PC-9 (cell line): Measurements from ENCODE around the gene MAPKAP1. TPM values are rescaled to one million over a fixed set of nuclear protein-coding genes. Genes with fewer than 3 reads are reported as not detected.

Experiments used
- BruUV-seq: library from RNA; stranded (reverse); fragments of 400-500 nt; replicated peaks from 2 replicates; lab custom pipeline; 2021; lab: Mats Ljungman, UMichigan
- CTCF ChIA-PET: fragments of 300-600 bp; sonication (Branson Sonifier 250); formaldehyde crosslinking; loops from one replicate; lab custom pipeline; 2022; ENCODE audit warnings: antibody characterized with exemption; lab: Charles Lee
- POLR2A ChIA-PET: fragments of 300-600 bp; sonication (Branson Sonifier 250); formaldehyde crosslinking; loops from one replicate; lab custom pipeline; 2022; ENCODE audit warnings: antibody characterized with exemption; ENCODE audit not compliant: unreplicated experiment; lab: Charles Lee
- DNase-seq, 2 experiments: peaks; one replicate each; pipeline versions ENCODE4 v3.0.0 to v3.0.0-alpha.2; 2015 to 2022; ENCODE audit warnings: mixed read lengths in 1 of 2
- H2AFZ ChIP-seq: fragments of 200-600 bp; sonication (generic); 2 replicates; pipeline ENCODE4 v1.8.1; 2017; ENCODE audit warnings: antibody characterized with exemption
- H3F3A ChIP-seq: fragments of 200-600 bp; sonication (generic); 2 replicates; pipeline ENCODE4 v1.8.1; 2017; ENCODE audit warnings: antibody characterized with exemption, mild to moderate bottlenecking, low read depth; ENCODE audit not compliant: insufficient read depth
- H3K27ac ChIP-seq: fragments of 200-600 bp; sonication (generic); 2 replicates; pipeline ENCODE4 v1.6.1; 2016; ENCODE audit warnings: mixed run types
- H3K27me3 ChIP-seq: fragments of 200-600 bp; sonication (generic); 2 replicates; pipeline ENCODE4 v1.6.1; 2016; ENCODE audit warnings: low read depth, mixed run types; ENCODE audit not compliant: insufficient read depth
- H3K36me3 ChIP-seq: fragments of 200-600 bp; sonication (generic); 2 replicates; pipeline ENCODE4 v1.6.1; 2016; ENCODE audit warnings: low read depth, mixed run types
- H3K4me1 ChIP-seq: fragments of 200-600 bp; sonication (generic); replicated peaks from 2 replicates; pipeline ENCODE4 v1.6.1; 2016; ENCODE audit warnings: mixed run types; ENCODE audit not compliant: insufficient read depth
- H3K4me2 ChIP-seq: fragments of 200-600 bp; sonication (generic); 2 replicates; pipeline ENCODE4 v1.6.1; 2017; ENCODE audit warnings: mixed run types
- H3K4me3 ChIP-seq: fragments of 200-600 bp; sonication (generic); 2 replicates; pipeline ENCODE4 v1.6.1; 2016; ENCODE audit warnings: mixed run types
- H3K79me2 ChIP-seq: fragments of 200-600 bp; sonication (generic); 2 replicates; pipeline ENCODE4 v1.6.1; 2017; ENCODE audit warnings: low read depth, mixed run types
- H3K9me2 ChIP-seq: fragments of 200-600 bp; sonication (generic); 2 replicates; pipeline ENCODE4 v1.8.1; 2017; ENCODE audit warnings: mild to moderate bottlenecking; ENCODE audit not compliant: insufficient read depth
- H3K9me3 ChIP-seq: fragments of 200-600 bp; sonication (generic); 2 replicates; pipeline ENCODE4 v1.8.1; 2016; ENCODE audit warnings: low read depth; ENCODE audit not compliant: insufficient read depth
- H4K20me1 ChIP-seq: fragments of 200-600 bp; sonication (generic); 2 replicates; pipeline ENCODE4 v1.8.1; 2017; ENCODE audit not compliant: insufficient read depth
- EZH2 ChIP-seq: fragments of 200-600 bp; sonication (generic); IDR thresholded peaks from 2 replicates; pipeline ENCODE4 v1.8.0; 2017; ENCODE audit warnings: antibody characterized with exemption, low read depth
- intact Hi-C: fragments of 100-400 bp; cut with micrococcal nuclease; formaldehyde crosslinking; loops from one replicate; pipeline ENCODE4 v1.10.0; 2022; ENCODE audit not compliant: unreplicated experiment
- total RNA-seq: library from RNA; stranded (reverse); gene quantifications from 2 replicates; pipeline ENCODE4 v1.2.3, GENCODE V29; 2021
- TF ChIP-seq, protein P1 (sequence below): fragments of 200-600 bp; sonication (generic); conservative IDR thresholded peaks from 2 replicates; pipeline ENCODE4 v1.6.1; 2017; ENCODE audit warnings: mixed run types, antibody characterized with exemption, mild to moderate bottlenecking, moderate library complexity

MAPKAP1 gene
- total RNA-seq, 1 experiment from 2014 or later = 115 TPM

DNA sequence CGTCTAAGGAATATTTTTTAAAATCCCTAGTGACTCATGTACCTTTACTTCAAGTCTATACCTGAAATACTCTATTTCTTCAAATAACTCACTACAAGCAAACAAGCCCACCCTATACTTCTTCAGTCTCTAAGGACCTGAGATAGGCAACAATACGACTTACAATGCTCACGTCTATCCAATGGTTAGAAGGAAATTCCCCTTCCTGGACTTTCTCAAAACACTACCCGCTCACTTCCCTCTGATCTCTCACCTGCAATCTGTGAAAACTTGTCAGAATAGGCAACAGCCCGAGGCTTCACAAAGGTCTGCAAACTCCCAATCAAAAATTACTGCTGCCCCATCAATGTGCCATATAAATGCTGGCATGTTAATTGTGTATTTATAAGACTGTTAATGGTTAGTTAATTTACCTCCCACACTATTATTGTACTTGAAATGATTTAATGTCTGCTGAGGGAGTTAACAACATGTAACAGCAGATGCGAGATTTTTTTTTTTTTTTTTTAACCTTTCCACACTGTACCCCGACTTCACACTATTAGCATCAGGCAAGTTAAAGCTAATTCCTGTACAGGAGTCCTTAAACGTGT, 27.3 kb downstream of the MAPKAP1 start:
- no peak for DNase-seq
- Histone ChIP-seq H3K27me3 (no peaks in the 10 kb centered on the region), H3K4me3 (no peak overlapping the region), H3K4me1 (peaks cover 19% of the 10 kb centered on the region), H3K4me2 (no peak overlapping the region), H3K36me3 (0 out of 2 replicates have a peak, but pooled peaks cover 3% of the 10 kb centered on the region), H3K9me2 (no peaks in the 10 kb centered on the region), H3F3A (peaks cover 22% of the 10 kb centered on the region; the same call in 1 of the 2 replicates), H3K27ac (no peak overlapping the region), H4K20me1 (no peaks in the 10 kb centered on the region), H3K79me2 (peaks cover 8% of the 10 kb centered on the region; the same call in 1 of the 2 replicates), H2AFZ (no peak overlapping the region), H3K9me3 (no peaks in the 10 kb centered on the region)
- POLR2A ChIA-PET = no interaction called here
- no peak for TF ChIP-seq EZH2
- TF ChIP-seq, protein P1, sequence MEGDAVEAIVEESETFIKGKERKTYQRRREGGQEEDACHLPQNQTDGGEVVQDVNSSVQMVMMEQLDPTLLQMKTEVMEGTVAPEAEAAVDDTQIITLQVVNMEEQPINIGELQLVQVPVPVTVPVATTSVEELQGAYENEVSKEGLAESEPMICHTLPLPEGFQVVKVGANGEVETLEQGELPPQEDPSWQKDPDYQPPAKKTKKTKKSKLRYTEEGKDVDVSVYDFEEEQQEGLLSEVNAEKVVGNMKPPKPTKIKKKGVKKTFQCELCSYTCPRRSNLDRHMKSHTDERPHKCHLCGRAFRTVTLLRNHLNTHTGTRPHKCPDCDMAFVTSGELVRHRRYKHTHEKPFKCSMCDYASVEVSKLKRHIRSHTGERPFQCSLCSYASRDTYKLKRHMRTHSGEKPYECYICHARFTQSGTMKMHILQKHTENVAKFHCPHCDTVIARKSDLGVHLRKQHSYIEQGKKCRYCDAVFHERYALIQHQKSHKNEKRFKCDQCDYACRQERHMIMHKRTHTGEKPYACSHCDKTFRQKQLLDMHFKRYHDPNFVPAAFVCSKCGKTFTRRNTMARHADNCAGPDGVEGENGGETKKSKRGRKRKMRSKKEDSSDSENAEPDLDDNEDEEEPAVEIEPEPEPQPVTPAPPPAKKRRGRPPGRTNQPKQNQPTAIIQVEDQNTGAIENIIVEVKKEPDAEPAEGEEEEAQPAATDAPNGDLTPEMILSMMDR = no peak
- intact Hi-C loops = no loop called here
- CTCF ChIA-PET = no interaction called here
- BruUV-seq = no TSS peak

DNA sequence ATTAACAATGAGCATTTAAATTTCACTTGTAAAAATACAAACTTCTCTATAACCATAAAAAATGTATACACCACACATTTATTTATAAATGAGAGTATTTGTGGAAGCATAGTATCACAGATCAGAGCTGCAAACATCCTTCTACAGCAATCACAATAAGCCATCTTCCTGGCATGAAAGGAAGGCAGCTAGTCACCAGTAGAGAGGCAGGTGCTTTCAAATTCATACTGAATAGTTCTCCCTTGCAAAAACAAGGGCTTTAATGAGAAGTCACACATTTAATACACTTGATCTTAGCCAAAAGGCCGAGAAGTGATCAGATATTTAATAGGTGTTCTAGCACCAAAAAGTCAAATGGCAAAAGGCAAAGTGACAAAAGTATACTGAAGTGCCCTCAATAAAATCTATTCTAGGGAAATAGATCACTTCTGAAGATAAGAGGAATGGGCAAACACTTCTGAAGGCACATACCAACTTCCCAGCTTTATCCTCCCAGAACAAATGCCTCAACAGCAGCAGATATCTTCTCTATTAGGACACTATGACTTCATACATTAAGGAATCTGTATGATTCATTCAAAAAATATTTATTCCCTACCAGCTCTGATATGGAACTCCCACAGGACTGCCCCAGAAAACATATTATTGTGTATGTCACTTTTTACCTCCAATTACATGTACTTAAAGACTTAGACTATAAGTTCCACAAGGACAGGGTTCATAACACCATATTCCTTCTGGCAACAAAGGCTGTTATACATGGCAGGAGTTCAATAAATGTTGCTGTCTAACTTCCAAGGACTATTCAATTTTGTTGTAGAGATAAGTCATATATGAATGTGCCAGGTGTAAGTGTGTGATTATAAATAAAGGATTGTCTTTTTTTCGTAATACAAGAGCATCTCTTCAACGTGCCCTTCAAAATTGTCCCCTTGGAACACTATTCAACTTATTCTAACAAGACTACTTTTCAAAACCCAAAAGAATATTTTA, 31.7 kb downstream of the MAPKAP1 start:
- no peaks in the 10 kb centered on the region for H3K27me3 ChIP-seq
- H3K4me1 ChIP-seq = peaks cover 29% of the 10 kb centered on the region
- H3K79me2 ChIP-seq = peaks cover 27% of the 10 kb centered on the region
- intact Hi-C loops = no loop called here
- H3K4me2 ChIP-seq = peak overlapping the region; percentile 50
- H4K20me1 ChIP-seq = no peaks in the 10 kb centered on the region
- TSS peak; percentile 73 for BruUV-seq
- H2AFZ ChIP-seq = no peak overlapping the region
- peak; percentile 31 to 90 for DNase-seq
- peak overlapping the region; percentile 65 for H3K27ac ChIP-seq
- no peaks in the 10 kb centered on the region for H3K9me2 ChIP-seq
- H3K4me3 ChIP-seq = no peak overlapping the region
- CTCF ChIA-PET = no interaction called here
- no peaks in the 10 kb centered on the region for H3K9me3 ChIP-seq
- H3K36me3 ChIP-seq = peaks cover 5% of the 10 kb centered on the region; the same call in 1 of the 2 replicates
- POLR2A ChIA-PET = interaction anchor here (0.6 kb wide), 1 partner anchor 71 kb away, joined by 5 read pairs; no protein-coding TSS in a partner anchor
- peaks cover 28% of the 10 kb centered on the region; the same call in 1 of the 2 replicates for H3F3A ChIP-seq
- TF ChIP-seq, protein P1 = no peak
- TF ChIP-seq EZH2 = no peak

DNA sequence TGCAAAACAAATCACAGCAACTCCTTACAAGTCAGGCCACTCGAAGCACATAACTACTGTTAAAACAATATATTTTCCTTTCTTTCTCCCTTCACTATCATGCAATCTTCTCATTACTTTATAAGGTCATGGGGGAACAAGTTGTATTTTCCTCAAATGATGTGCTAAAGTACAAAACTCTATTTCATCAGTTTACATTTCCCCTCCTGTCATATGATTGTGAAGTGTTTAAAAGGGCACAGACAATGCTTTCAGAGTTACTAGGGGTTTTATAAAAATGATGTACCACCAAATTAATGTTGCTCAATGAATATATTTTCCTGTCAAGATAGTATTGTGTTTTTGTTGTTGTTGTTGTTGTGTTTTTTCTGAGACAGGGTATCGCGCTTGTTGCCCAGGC, 34.1 kb downstream of the MAPKAP1 start:
- Histone ChIP-seq H3K36me3 (peaks cover 5% of the 10 kb centered on the region; the same call in 1 of the 2 replicates), H3K9me3 (no peaks in the 10 kb centered on the region), H3K79me2 (peaks cover 27% of the 10 kb centered on the region), H3K4me2 (no peak overlapping the region), H4K20me1 (no peaks in the 10 kb centered on the region), H3F3A (peaks cover 28% of the 10 kb centered on the region; the same call in 1 of the 2 replicates), H3K9me2 (no peaks in the 10 kb centered on the region), H3K27me3 (no peaks in the 10 kb centered on the region), H2AFZ (no peak overlapping the region), H3K4me1 (peaks cover 29% of the 10 kb centered on the region), H3K27ac (no peak overlapping the region), H3K4me3 (no peak overlapping the region)
- TF ChIP-seq, protein P1 = no peak
- TF ChIP-seq EZH2 = no peak
- ChIA-PET CTCF (no interaction called here), POLR2A (interaction anchor here (0.7 kb wide), 1 partner anchor 230 kb away, joined by 3 read pairs; no protein-coding TSS in a partner anchor)
- BruUV-seq = no TSS peak
- intact Hi-C loops = no loop called here
- DNase-seq = no peak
